ENCODE results near the gene SLC39A11.

The SLC39A11 gene

GRCh38 chr17:72967277-72967970 lies 125.1 kb downstream of the SLC39A11 start:
- Histone ChIP-seq H3K4me1 (ENCODE audit: control insufficient read depth, insufficient read depth, low read length, poor library complexity, severe bottlenecking) (peaks cover 30% of the 10 kb centered on the region), H3K27ac (ENCODE audit: low read depth, low read length, severe bottlenecking) (no peak overlapping the region), H3K4me3 (ENCODE audit: extremely low read depth, insufficient read depth, low read length, poor library complexity, severe bottlenecking) (no peak overlapping the region), H3K9me3 (ENCODE audit: control insufficient read depth, low read length) (no peaks in the 10 kb centered on the region), H3K36me3 (ENCODE audit: control insufficient read depth, insufficient read depth, low read length) (no peaks in the 10 kb centered on the region)
- WGBS, 2 experiments (ENCODE audit: insufficient coverage in 2 of 2) = 77 to 98% methylated on average over 4 to 7 of the region's 8 CpGs

DNA sequence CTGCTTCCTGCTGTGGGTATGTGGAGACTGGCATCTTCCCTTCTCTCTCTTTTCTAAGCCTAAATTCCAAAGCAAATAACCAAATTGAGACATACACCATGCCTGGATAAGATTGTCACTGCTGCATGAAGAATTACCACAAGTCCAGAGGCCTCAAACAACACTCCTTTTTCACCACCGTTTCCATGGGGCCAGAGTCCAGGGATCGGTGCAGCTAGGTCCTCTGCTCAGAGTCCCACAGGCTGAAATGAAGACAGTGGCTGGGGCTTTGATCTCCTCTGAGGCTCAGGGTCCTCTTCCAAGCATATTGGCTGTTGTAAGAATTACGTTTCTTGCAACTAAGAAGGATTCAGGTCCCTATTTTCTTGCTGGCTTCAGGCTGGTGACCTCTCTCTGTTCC lies 130.4 kb downstream of the SLC39A11 start:
- H3K36me3 ChIP-seq (ENCODE audit: control insufficient read depth, insufficient read depth, low read length) = no peaks in the 10 kb centered on the region
- no peaks in the 10 kb centered on the region for H3K9me3 ChIP-seq (ENCODE audit: control insufficient read depth, low read length)
- no peak overlapping the region for H3K4me3 ChIP-seq (ENCODE audit: extremely low read depth, insufficient read depth, low read length, poor library complexity, severe bottlenecking)
- no peak overlapping the region for H3K27ac ChIP-seq (ENCODE audit: low read depth, low read length, severe bottlenecking)
- H3K4me1 ChIP-seq (ENCODE audit: control insufficient read depth, insufficient read depth, low read length, poor library complexity, severe bottlenecking) = no peaks in the 10 kb centered on the region
- 77 to 98% methylated on average over 3 of the region's 3 CpGs for WGBS, 2 experiments (ENCODE audit: insufficient coverage in 2 of 2)

DNA sequence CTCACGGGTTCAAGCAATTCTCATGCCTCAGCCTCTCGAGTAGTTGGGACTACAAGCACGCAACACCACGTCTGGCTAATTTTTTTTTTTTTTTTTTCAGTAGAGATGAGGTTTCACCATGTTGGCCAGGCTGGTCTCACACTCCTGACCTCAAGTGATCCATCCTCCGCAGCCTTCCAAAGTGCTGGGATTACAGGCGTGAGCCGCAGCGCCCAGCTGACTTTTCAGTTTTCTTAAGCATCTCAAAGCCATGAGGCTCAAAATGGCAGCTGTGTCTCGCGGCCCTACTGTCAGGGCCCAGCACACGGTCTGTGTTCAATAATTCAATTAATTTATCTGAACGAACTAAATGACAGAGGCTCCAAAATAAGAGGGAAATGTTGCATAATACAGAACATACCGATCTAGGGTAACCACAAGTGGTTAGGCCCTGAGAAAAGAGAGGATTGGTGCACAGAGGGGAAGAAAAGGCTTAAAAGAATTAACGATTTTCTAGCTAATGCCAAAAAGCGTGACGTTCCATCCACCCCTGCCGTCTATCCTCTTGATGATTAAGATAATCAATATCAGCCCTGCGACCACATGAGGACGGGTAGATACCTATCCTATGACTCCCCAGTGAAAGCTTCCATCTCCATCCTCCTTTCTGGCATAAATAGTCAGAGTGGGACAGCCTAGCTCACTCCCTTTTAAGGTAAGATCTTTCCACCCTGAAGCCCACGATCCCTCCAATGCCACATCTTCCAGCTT lies 136.9 kb downstream of the SLC39A11 start:
- WGBS, 2 experiments (ENCODE audit: insufficient coverage in 2 of 2) = 94 to 96% methylated on average over 18 to 20 of the region's 20 CpGs
- no peaks in the 10 kb centered on the region for H3K36me3 ChIP-seq (ENCODE audit: control insufficient read depth, insufficient read depth, low read length)
- no peaks in the 10 kb centered on the region for H3K4me1 ChIP-seq (ENCODE audit: control insufficient read depth, insufficient read depth, low read length, poor library complexity, severe bottlenecking)
- H3K27ac ChIP-seq (ENCODE audit: low read depth, low read length, severe bottlenecking) = no peak overlapping the region
- no peak overlapping the region for H3K4me3 ChIP-seq (ENCODE audit: extremely low read depth, insufficient read depth, low read length, poor library complexity, severe bottlenecking)
- H3K9me3 ChIP-seq (ENCODE audit: control insufficient read depth, low read length) = no peaks in the 10 kb centered on the region

- H3K36me3 ChIP-seq (ENCODE audit: control insufficient read depth, insufficient read depth, low read length) = no peaks in the 10 kb centered on the region
- H3K27ac ChIP-seq (ENCODE audit: low read depth, low read length, severe bottlenecking) = no peak overlapping the region
- H3K4me3 ChIP-seq (ENCODE audit: extremely low read depth, insufficient read depth, low read length, poor library complexity, severe bottlenecking) = no peak overlapping the region
- H3K4me1 ChIP-seq (ENCODE audit: control insufficient read depth, insufficient read depth, low read length, poor library complexity, severe bottlenecking) = no peaks in the 10 kb centered on the region
- H3K9me3 ChIP-seq (ENCODE audit: control insufficient read depth, low read length) = no peaks in the 10 kb centered on the region
- 92% methylated on average over 3 to 6 of the region's 8 CpGs for WGBS, 2 experiments (ENCODE audit: insufficient coverage in 2 of 2)
Observed at GRCh38 chr17:72954579-72954978, 137.9 kb downstream of the SLC39A11 start.

- Histone ChIP-seq H3K36me3 (ENCODE audit: control insufficient read depth, insufficient read depth, low read length) (no peaks in the 10 kb centered on the region), H3K4me3 (ENCODE audit: extremely low read depth, insufficient read depth, low read length, poor library complexity, severe bottlenecking) (no peak overlapping the region)
- WGBS, 2 experiments (ENCODE audit: insufficient coverage in 2 of 2) = 89 to 92% methylated on average over 11 of the region's 11 CpGs
Observed at GRCh38 chr17:72953621-72954020, 138.9 kb downstream of the SLC39A11 start.

DNA sequence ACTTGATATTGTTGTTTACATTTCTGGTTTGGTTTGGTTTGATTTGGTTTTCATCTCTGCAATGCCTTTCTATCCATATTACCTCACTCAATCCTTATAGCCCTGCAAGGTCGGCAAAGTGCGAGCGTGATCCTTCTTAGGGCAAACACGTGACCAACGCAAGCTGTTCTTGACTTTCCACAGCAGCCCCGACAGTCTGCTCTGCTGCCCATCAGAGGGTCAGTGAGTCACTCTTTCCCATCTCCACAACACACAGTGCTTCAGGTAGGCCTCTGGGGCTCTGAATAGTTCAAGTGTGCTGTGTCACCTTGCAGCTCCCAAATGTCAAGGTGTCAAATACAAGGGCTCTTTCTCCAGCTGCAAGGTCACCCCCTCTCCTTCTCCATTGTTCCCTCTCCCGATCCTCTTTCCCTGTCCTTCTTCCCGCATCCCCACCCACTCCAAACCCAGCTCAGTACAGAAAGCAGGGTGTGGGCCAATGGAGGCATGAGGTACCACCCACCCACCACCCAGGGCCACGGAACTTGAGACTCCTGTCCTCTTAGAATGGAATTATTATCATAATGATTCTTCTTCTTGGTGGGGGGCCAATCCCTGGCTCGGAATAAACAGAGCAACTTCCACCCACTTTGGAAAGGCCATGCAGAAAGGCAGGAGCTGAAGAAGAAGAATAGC lies 139.7 kb downstream of the SLC39A11 start:
- H3K9me3 ChIP-seq (ENCODE audit: control insufficient read depth, low read length) = no peaks in the 10 kb centered on the region
- no peaks in the 10 kb centered on the region for H3K4me1 ChIP-seq (ENCODE audit: control insufficient read depth, insufficient read depth, low read length, poor library complexity, severe bottlenecking)
- 80 to 93% methylated on average over 7 to 8 of the region's 10 CpGs for WGBS, 2 experiments (ENCODE audit: insufficient coverage in 2 of 2)
- H3K4me3 ChIP-seq (ENCODE audit: extremely low read depth, insufficient read depth, low read length, poor library complexity, severe bottlenecking) = no peak overlapping the region
- H3K27ac ChIP-seq (ENCODE audit: low read depth, low read length, severe bottlenecking) = no peak overlapping the region
- H3K36me3 ChIP-seq (ENCODE audit: control insufficient read depth, insufficient read depth, low read length) = no peaks in the 10 kb centered on the region

More at GRCh38 chr17:72953621-72954020, 138.9 kb downstream of the SLC39A11 start:
- H3K4me1 ChIP-seq (ENCODE audit: control insufficient read depth, insufficient read depth, low read length, poor library complexity, severe bottlenecking) = no peaks in the 10 kb centered on the region
- no peak overlapping the region for H3K27ac ChIP-seq (ENCODE audit: low read depth, low read length, severe bottlenecking)
- H3K9me3 ChIP-seq (ENCODE audit: control insufficient read depth, low read length) = no peaks in the 10 kb centered on the region

- no peaks in the 10 kb centered on the region for H3K9me3 ChIP-seq (ENCODE audit: control insufficient read depth, low read length)
- no peak overlapping the region for H3K4me3 ChIP-seq (ENCODE audit: extremely low read depth, insufficient read depth, low read length, poor library complexity, severe bottlenecking)
- WGBS, 2 experiments (ENCODE audit: insufficient coverage in 2 of 2) = 23 to 62% methylated on average over 2 to 3 of the region's 5 CpGs
- no peaks in the 10 kb centered on the region for H3K4me1 ChIP-seq (ENCODE audit: control insufficient read depth, insufficient read depth, low read length, poor library complexity, severe bottlenecking)
- no peaks in the 10 kb centered on the region for H3K36me3 ChIP-seq (ENCODE audit: control insufficient read depth, insufficient read depth, low read length)
- H3K27ac ChIP-seq (ENCODE audit: low read depth, low read length, severe bottlenecking) = no peak overlapping the region
Observed at GRCh38 chr17:72952220-72952619, 140.3 kb downstream of the SLC39A11 start.

DNA sequence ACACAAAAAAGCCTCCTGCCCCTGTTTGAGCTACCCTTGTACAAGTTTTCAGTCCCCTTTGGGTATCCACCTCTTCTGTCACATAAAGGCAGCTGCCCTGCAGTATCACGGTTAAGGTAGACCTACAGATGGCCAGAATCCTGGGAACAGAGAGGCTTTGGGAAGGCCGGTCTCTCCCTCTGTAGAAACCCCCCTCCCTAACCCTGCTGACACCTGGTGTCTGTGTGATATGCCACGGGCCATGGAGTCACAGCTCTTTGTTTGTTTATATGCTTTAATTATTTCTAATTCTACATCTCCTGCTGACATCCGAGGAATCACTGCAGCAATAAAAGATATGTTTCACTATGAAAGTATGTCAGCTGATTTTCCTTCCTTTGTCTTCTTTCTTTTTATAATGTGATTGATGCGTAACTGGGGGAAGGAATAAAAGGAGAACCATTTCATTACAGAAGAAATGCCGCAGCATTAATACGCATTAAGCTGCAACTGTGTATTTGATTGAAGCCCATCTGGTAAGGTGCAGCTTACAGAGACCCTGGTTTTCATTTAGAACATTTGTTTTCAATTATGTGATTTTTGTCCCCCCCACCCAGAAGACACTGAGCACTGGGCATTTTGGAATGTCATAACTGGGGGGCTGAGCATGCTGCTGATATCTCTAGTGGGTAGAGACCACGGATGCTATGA lies 142.1 kb downstream of the SLC39A11 start:
- 91 to 98% methylated on average over 4 to 5 of the region's 8 CpGs for WGBS, 2 experiments (ENCODE audit: insufficient coverage in 2 of 2)
- H3K4me3 ChIP-seq (ENCODE audit: extremely low read depth, insufficient read depth, low read length, poor library complexity, severe bottlenecking) = no peak overlapping the region
- no peaks in the 10 kb centered on the region for H3K36me3 ChIP-seq (ENCODE audit: control insufficient read depth, insufficient read depth, low read length)
- no peaks in the 10 kb centered on the region for H3K4me1 ChIP-seq (ENCODE audit: control insufficient read depth, insufficient read depth, low read length, poor library complexity, severe bottlenecking)
- no peaks in the 10 kb centered on the region for H3K9me3 ChIP-seq (ENCODE audit: control insufficient read depth, low read length)
- no peak overlapping the region for H3K27ac ChIP-seq (ENCODE audit: low read depth, low read length, severe bottlenecking)

DNA sequence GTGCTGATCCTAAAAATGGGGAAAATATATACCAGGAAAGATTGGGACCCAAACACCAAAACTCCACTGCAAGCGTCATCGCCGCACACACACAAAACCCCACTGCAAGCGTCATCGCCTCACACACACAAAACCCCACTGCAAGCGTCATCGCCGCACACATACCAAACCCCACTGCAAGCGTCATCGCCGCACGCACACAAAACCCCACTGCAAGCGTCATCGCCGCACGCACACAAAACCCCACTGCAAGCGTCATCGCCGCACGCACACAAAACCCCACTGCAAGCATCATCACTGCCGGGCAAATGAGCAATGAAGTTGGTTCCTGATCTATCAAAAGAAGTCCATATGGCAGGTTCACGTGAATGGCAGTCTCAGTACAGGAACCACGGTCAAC lies 144.4 kb downstream of the SLC39A11 start:
- Histone ChIP-seq H3K27ac (ENCODE audit: low read depth, low read length, severe bottlenecking) (no peak overlapping the region), H3K36me3 (ENCODE audit: control insufficient read depth, insufficient read depth, low read length) (no peaks in the 10 kb centered on the region), H3K4me3 (ENCODE audit: extremely low read depth, insufficient read depth, low read length, poor library complexity, severe bottlenecking) (no peak overlapping the region), H3K4me1 (ENCODE audit: control insufficient read depth, insufficient read depth, low read length, poor library complexity, severe bottlenecking) (no peaks in the 10 kb centered on the region), H3K9me3 (ENCODE audit: control insufficient read depth, low read length) (no peaks in the 10 kb centered on the region)
- 93 to 96% methylated on average over 20 to 23 of the region's 23 CpGs for WGBS, 2 experiments (ENCODE audit: insufficient coverage in 2 of 2)

DNA sequence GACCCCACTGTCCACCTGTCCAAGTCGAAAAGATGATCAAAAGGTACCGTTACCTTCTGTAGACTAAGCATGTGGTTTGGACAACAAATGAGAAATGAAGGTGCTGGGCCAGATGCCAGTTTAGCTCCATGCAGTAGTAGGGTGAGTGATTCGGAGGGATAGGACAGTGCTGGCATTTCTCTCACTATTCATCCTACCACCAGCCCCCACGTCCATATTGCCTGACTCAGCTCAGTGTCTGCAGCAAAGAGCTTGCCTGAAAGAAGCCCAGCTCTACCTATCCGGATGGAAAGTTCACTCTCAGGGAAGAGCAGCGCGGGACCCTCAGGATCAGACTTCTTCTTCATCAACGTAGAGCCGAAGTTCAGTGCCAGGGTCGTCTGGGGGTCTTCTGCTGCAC lies 145.0 kb downstream of the SLC39A11 start:
- no peaks in the 10 kb centered on the region for H3K4me1 ChIP-seq (ENCODE audit: control insufficient read depth, insufficient read depth, low read length, poor library complexity, severe bottlenecking)
- 91 to 98% methylated on average over 6 to 8 of the region's 10 CpGs for WGBS, 2 experiments (ENCODE audit: insufficient coverage in 2 of 2)
- H3K27ac ChIP-seq (ENCODE audit: low read depth, low read length, severe bottlenecking) = no peak overlapping the region
- no peaks in the 10 kb centered on the region for H3K36me3 ChIP-seq (ENCODE audit: control insufficient read depth, insufficient read depth, low read length)
- H3K4me3 ChIP-seq (ENCODE audit: extremely low read depth, insufficient read depth, low read length, poor library complexity, severe bottlenecking) = no peak overlapping the region
- H3K9me3 ChIP-seq (ENCODE audit: control insufficient read depth, low read length) = no peaks in the 10 kb centered on the region
